ENCODE results near the gene LRRC8C.

- TF ChIP-seq, protein P1, sequence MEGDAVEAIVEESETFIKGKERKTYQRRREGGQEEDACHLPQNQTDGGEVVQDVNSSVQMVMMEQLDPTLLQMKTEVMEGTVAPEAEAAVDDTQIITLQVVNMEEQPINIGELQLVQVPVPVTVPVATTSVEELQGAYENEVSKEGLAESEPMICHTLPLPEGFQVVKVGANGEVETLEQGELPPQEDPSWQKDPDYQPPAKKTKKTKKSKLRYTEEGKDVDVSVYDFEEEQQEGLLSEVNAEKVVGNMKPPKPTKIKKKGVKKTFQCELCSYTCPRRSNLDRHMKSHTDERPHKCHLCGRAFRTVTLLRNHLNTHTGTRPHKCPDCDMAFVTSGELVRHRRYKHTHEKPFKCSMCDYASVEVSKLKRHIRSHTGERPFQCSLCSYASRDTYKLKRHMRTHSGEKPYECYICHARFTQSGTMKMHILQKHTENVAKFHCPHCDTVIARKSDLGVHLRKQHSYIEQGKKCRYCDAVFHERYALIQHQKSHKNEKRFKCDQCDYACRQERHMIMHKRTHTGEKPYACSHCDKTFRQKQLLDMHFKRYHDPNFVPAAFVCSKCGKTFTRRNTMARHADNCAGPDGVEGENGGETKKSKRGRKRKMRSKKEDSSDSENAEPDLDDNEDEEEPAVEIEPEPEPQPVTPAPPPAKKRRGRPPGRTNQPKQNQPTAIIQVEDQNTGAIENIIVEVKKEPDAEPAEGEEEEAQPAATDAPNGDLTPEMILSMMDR (IDR thresholded peaks at IDR 0.05), result no peak
- TF ChIP-seq EZH2 (IDR thresholded peaks at IDR 0.05; ENCODE audit: borderline replicate concordance, insufficient read depth, low read depth, low read length, poor library complexity, severe bottlenecking), result no peak
Measured at GRCh38 chr1:89669441-89669840, 36.5 kb downstream of the LRRC8C start.
